ENCODE results near the gene GPR149.

The GPR149 gene

DNA sequence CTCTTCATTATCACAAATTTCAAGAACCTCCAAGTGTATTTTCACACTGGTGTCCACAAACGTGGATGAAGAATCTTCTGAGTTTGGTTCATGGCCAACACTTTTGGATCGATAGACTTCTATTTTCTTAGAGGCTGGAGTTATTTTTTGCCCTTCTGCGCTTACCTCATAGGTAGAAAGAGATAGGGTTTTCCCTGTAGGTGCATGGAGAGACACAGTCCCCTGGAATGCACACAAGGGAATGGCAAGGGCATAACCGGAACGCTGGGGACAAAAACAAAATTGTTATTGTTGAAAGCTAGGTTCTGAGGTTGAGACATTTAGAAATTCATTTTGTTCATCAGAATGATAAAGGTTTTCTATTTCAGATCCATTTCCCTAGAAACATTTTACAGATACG is 92.0 kb downstream of the GPR149 start:
- no peak for DNase-seq

DNA sequence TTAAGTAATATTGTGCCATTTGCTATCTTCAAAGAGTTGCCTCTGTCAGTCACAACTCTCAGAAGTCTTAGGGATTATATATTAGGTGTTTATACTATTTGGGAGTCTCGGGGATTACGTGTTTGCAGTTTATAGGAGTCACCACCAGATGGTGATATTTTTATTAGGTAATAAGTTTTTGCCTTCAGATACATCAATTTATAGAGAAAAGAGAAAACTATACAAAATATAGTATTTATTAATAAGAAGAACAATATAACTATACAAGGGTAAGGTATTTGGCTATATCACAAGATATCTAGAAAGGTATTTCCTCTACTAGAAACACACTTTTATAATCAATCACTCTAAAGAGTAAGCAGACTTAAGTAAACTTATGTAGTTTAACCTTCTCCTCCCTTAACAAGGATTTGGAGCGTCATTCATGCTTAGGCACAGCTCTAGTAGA is 95.0 kb downstream of the GPR149 start:
- DNase-seq, result peak; percentile 25

DNA sequence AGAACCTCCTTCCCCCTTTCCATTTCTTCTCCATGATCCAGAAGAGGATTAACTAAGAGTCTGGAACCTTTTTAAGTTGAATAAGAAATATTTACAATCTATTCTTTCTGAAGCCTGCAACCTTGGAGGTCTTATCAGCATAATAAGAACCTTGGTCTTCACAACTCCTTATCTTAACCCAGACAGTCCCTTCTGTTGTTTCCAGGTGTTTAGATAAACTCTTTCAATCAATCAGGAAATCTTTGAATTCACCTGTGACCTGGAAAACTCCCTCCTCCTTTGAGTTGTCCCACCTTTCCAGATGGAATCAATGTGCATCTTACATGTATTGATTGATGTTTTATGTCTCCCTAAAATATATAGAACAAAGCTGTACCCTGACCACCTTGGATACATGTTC is 102.1 kb downstream of the GPR149 start:
- no peak for DNase-seq

DNA sequence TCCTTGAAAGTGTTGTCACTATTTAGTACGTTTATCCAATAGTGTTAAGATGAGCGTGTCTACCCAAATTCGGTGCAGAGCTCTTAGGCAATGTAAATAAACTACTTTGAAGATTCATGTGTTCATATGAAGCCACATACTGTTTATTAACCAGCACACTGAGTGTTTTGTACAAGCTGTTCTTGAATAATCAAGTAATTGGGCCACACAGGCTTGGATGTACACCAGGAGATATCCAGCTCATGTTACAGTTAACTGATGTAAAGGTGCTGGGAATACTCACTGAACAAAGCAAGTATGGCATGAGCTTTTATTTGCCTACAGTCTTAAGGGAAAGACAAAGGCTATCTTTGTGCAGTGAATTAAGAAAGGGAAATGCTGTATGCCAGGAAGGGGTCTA is 105.1 kb downstream of the GPR149 start:
- DNase-seq, result no peak

DNA sequence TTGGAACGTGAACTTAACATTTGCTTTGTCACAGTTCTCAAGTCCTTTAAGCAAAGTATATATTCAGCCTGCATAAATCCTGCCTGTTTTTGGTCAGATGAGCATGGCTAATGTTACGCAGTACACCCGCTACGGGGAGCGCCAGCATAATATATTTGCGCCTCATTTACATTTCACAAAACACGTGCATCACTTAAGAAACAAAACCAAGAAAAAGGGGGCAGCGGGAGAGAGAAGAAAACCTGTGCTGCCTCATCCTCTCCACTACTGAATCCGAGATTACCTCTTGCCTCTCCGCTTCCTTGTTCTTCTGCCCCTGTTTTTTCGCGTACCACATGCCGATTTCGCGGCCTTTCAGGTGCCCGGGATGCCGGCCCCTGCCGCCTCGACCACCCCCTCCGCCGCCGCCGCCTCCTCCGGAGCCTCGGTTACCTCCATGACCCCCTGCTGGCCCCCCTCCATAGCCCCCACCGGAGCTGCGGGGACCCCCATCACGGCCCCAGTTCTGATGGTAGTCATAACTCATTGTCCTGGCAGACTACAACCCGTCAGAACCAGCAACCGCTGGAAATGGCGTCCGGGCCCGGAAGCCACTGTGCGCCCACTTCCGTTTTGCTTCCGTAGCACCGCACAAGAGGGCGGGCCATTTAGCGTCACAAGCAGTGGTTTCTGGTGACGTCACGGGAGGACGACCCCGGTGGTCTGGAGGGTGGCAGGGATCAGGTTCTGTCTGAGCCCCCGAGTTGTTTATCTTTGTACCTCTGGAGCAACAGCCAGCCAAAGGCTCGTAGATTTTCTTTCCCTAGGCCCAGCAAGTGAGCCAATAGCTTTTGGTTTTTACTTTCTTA is 105.9 kb downstream of the GPR149 start, which contains the start of gene DHX36:
Gene DHX36 (minus strand): TSS at position 597 of the 848 bp plus-strand sequence. CDS start 71 bp downstream, at position 526.
- peak; percentile 88 for DNase-seq

DNA sequence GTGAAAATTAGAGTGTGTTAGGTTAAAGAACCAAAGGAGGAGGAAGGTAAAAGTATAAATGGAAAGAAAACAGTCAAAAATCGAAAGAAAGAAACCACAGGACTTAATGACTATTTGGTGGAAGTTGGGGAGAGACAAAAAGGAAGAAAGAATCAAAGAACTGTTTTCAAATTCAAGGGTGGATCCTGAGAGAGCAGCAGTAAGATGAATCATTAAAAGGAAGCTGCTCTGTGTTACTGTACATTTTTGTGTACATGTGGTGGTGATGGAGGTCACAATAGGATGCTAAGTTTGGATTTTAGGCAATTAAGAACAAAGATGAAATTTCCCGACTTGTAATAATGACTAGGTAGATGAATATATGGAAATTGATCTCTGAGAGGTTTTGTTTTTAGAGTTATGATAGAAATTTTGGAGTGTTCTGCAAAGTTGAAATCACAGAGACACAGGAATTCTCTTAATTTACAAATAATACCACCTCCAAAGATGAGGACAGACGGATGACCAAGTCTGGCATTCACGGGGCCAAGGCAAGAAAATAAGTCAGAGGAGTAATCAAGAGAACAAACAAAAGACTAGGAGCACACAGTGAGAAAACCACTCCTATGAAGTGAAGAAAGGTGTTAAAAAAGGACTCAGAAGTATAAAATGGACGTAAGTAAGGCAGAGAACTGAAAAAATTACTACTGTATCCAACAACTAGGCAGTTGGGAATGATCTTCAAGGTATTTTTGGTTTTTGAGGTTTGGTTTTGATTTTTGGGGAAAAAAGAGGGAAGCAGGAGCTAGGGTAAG is 112.8 kb downstream of the GPR149 start:
- DNase-seq, result no peak

DNA sequence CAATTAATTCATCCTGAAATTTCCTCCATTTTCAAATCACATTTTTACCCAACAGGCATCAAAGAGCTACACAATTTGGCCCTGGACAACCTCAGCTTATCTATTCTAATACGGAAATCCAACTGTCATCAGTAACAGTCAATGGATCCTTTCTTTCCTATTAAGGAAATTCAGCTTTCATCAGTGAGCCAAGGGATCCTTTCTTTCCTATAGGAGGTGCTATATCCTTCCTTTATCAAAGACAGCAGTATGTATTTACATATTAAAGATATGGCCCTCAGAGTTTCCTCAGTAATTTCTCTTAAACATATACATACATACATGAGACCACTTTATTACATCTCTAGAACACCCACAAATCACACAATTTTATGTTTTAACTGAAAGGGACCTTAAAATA is 115.8 kb downstream of the GPR149 start:
- DNase-seq, result no peak

DNA sequence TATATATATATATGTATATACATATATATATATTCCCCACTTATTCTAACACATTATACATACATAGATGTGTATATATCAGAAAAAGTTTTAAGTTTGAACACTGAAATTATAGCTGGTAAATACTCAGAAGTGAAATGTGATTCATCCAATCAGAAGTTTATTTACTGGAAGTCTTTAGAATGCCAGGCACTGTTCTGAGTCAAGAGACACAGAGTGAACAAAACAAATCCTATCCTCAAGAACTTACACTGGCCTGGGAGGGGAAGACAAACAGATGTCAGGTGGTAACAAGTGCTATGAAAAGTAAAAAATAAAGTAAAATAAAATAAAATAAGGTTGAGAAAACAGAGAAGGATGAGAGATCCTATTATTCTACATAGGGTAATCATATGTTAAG is 119.2 kb downstream of the GPR149 start:
- DNase-seq, result no peak

DNA sequence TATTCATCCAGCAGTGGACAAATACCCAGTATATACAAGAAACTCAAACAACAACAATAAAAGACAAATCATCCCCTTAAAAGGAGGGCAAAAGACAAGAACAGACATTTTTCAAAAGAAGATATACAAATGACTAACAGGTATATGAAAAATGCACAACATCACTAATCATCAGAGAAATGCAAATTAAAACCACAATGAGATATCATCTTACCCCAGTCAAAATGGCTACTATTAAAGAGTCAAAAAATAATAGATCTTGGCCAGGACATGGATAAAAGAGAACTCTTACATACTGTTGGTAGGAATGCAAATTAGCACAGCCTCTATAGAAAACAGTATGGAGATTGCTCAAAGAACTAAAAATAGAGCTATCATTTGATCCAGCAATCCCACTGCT is 122.6 kb downstream of the GPR149 start:
- no peak for DNase-seq

DNA sequence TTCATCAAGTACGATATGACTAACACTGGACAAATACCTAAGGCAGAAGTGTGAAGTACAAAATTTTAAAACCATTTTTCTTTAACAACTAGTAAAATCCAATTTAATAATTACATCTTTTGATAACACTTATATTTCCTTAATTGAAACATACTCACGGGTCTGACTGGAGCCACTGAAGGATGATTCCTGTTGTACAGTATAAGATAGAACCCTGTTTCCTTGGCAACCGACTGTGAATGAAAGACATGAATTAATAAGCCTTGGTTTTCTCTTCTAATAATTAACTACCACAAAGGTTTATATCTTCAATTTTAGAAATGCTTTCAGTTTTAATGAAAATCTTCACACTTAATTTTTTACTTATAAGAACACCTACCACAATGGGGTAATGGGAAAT is 125.1 kb downstream of the GPR149 start:
- no peak for DNase-seq

DNA sequence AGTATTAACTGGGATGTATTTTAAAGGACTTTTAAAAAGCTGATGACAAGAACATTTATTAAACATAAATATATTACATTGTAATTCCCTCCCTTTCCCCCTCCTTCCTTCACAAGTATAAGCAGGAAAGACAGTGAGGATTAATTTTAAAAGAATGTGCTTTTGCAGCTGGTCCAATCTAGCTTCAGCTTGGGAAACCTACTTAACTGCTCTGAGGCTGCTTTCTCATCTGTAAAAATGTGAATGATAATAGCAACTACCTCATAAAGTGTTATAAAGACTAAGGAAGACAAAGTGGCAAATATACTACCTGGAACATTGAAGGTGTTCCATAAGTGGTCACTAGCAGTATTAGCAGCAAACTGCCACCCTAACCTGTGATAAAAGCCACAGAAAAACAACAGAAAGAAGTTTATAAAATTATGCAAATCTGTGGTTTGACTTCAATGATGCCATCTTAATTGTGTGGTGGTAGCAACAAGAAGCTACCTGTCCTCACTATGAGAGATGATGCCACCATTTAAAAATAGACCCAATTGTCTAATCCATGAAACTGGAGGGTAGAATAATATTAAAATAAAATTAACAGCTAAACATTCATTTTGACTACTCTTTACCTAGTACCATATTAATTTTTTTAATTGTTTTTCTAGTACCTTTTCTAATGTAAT is 125.7 kb downstream of the GPR149 start:
- DNase-seq, result peak; percentile 34

DNA sequence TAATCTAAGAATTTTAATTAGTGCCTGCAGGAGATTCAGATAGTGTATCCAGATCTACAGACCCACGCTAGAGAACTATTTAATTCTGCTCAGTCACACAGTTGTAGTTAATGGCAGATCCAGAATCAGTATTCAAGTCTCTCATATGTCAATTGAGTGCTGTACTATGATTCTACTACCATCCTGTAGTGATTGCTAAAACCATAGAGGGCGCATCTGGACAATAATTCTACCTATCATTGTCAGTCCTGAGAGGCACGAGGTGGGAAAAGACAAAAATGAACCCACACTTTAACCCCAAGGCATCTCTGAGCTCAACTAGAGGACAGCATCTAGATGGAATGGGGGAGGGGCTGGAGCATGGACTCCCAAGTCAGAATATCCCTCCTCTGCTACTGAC is 128.4 kb downstream of the GPR149 start:
- DNase-seq, result no peak

DNA sequence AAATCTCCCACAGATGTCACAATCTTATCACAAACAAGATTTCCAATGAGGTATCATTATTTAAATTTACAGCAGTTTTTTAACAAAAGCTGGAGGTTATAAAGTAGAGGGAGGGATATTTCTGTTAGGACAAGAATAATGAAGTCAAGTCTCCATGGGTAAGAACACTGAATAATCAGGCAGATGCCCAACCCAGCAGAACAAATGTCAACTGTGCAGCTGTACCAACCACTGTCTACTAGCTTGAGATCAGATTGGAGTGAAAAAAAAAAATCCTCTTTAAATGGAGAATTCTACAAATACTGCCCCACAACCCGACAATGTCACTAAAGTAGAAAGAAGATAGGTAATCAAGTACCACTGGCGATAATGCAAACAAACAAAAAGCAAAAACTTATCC is 136.0 kb downstream of the GPR149 start:
- DNase-seq, result no peak

DNA sequence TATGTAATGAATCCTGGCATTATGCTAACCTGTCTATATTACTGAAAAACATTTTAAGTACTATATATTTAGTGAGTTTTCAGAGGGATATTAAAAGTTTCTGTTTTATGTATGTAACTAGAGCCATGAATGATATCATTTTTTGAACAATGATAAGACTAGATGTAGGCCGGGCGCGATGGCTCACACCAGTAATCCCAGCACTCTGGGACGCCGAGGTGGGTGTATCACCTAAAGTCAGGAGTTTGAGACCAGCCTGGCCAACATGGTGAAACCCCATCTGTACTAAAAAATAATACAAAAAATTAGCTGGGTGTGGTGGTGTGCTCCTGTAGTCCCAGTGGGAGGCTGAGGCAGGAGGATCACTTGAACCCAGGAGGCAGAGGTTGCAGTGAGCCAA is 139.8 kb downstream of the GPR149 start:
- DNase-seq, result no peak
